SK-N-SH (cell line): ENCODE results near the gene CCDC24. TPM values are rescaled to one million over a fixed set of nuclear protein-coding genes. Genes with fewer than 3 reads are reported as not detected.

Source experiments
- CTCF ChIA-PET: fragments of 300-600, 350-600 bp; formaldehyde crosslinking; extraction: SDS; loops from one replicate; lab custom pipeline; 2021; lab: Yijun Ruan, JAX
- POLR2A ChIA-PET: fragments of 350-600 bp; sonication (Branson Sonifier 250); formaldehyde crosslinking; extraction: SDS; loops from one replicate; lab custom pipeline; 2020; ENCODE audit warnings: antibody characterized with exemption, inconsistent platforms; lab: Yijun Ruan, JAX
- DNase-seq: peaks from one replicate; pipeline ENCODE4 v3.0.0; 2012
- H2AFZ ChIP-seq: fragments of 200-600 bp; sonication (generic); 2 replicates; pipeline ENCODE4 v1.8.1; 2016; ENCODE audit warnings: antibody characterized with exemption, mild to moderate bottlenecking, low read depth
- H3F3A ChIP-seq: fragments of 200-600 bp; sonication (generic); replicated peaks from 2 replicates; pipeline ENCODE3; 2016; ENCODE audit warnings: antibody characterized with exemption, mild to moderate bottlenecking; ENCODE audit not compliant: insufficient read depth
- H3K27ac ChIP-seq, 2 experiments: fragments of 200-500 bp in 1 of 2; fragments of 200-600 bp in 1 of 2; sonication (Bioruptor generic) in 1 of 2; sonication (generic), shearing (Covaris generic) in 1 of 2; 2 replicates each; pipeline versions ENCODE4 v1.5.1 to v1.6.1; 2014 to 2016; ENCODE audit warnings: low read depth in 2 of 2, inconsistent platforms in 1 of 2, low read length in 1 of 2, mild to moderate bottlenecking in 1 of 2, mixed read lengths in 1 of 2
- H3K27me3 ChIP-seq: fragments of 200-600 bp; sonication (generic), shearing (Covaris generic); 2 replicates; pipeline ENCODE4 v1.6.1; 2016; ENCODE audit warnings: mixed run types; ENCODE audit not compliant: insufficient read depth
- H3K36me3 ChIP-seq, 2 experiments: fragments of 200-500 bp in 1 of 2; fragments of 200-600 bp in 1 of 2; sonication (Bioruptor generic) in 1 of 2; sonication (generic) in 1 of 2; replicated peaks in 1 of 2; 2 replicates each; pipeline versions ENCODE3 to v1.5.1; 2014 to 2016; ENCODE audit warnings: low read length in 1 of 2, mild to moderate bottlenecking in 1 of 2; ENCODE audit not compliant: insufficient read depth in 2 of 2, control insufficient read depth in 1 of 2
- H3K4me1 ChIP-seq, 2 experiments: fragments of 200-500 bp in 1 of 2; fragments of 200-600 bp in 1 of 2; sonication (Bioruptor generic) in 1 of 2; sonication (generic), shearing (Covaris generic) in 1 of 2; 2 replicates each; pipeline versions ENCODE4 v1.5.1 to v1.6.1; 2014 to 2016; ENCODE audit warnings: low read depth in 1 of 2, low read length in 1 of 2, mixed run types in 1 of 2; ENCODE audit not compliant: insufficient read depth in 2 of 2, control insufficient read depth in 1 of 2
- H3K4me2 ChIP-seq: fragments of 200-600 bp; sonication (generic), shearing (Covaris generic); 2 replicates; pipeline ENCODE4 v1.6.1; 2017; ENCODE audit warnings: mixed run types
- H3K4me3 ChIP-seq, 2 experiments: fragments of 200-500 bp in 1 of 2; fragments of 200-600 bp in 1 of 2; sonication (Bioruptor generic) in 1 of 2; sonication (generic), shearing (Covaris generic) in 1 of 2; 2 replicates each; pipeline versions ENCODE4 v1.5.1 to v1.8.1; 2014 to 2016; ENCODE audit warnings: low read depth in 2 of 2, inconsistent platforms in 1 of 2, low read length in 1 of 2, mild to moderate bottlenecking in 1 of 2, mixed read lengths in 1 of 2, moderate library complexity in 1 of 2
- H3K79me2 ChIP-seq: fragments of 200-600 bp; sonication (generic); 2 replicates; pipeline ENCODE4 v1.8.1; 2017; ENCODE audit warnings: mild to moderate bottlenecking; ENCODE audit not compliant: insufficient read depth
- H3K9ac ChIP-seq: fragments of 200-600 bp; sonication (generic); 2 replicates; pipeline ENCODE4 v1.6.1; 2017; ENCODE audit warnings: mixed run types
- H3K9me2 ChIP-seq: fragments of 200-600 bp; sonication (generic); 2 replicates; pipeline ENCODE4 v1.6.1; 2017; ENCODE audit warnings: mixed run types
- H3K9me3 ChIP-seq: fragments of 200-600 bp; sonication (generic); 2 replicates; pipeline ENCODE4 v1.6.1; 2017; ENCODE audit warnings: mixed run types, mild to moderate bottlenecking, moderate library complexity
- H4K20me1 ChIP-seq: fragments of 200-600 bp; sonication (generic); 2 replicates; pipeline ENCODE4 v1.6.1; 2017; ENCODE audit warnings: mild to moderate bottlenecking, mixed run types; ENCODE audit not compliant: insufficient read depth
- ELF1 ChIP-seq: IDR thresholded peaks from 2 replicates; pipeline ENCODE4 v1.4.0; 2012
- EP300 ChIP-seq, 2 experiments: IDR thresholded peaks; 2 replicates each; pipeline versions ENCODE4 v1.4.0 to v1.6.1; 2012; ENCODE audit warnings: borderline replicate concordance in 1 of 2, low read depth in 1 of 2, low read length in 1 of 2
- FOXJ3 ChIP-seq: sonication (generic); formaldehyde crosslinking; IDR thresholded peaks from 2 replicates; pipeline ENCODE4 v1.5.1; 2020; ENCODE audit warnings: mild to moderate bottlenecking, missing genetic modification reagents
- FOXM1 ChIP-seq: IDR thresholded peaks from 2 replicates; pipeline ENCODE4 v1.4.0; 2012; ENCODE audit warnings: low read depth, mild to moderate bottlenecking
- GATA2 ChIP-seq: sonication (generic); formaldehyde crosslinking; IDR thresholded peaks from 2 replicates; pipeline ENCODE4 v1.5.0; 2020; ENCODE audit warnings: mild to moderate bottlenecking, missing genetic modification reagents
- JUND ChIP-seq: IDR thresholded peaks from 2 replicates; pipeline ENCODE4 v1.4.0; 2012
- MEF2A ChIP-seq: IDR thresholded peaks from 2 replicates; pipeline ENCODE4 v1.4.0; 2012; ENCODE audit warnings: low read depth, borderline replicate concordance
- MXI1 ChIP-seq: IDR thresholded peaks from 2 replicates; pipeline ENCODE4 v1.6.1; 2012; ENCODE audit warnings: mild to moderate bottlenecking, low read depth, low read length, improper control_type of control experiment
- RFX5 ChIP-seq: IDR thresholded peaks from 2 replicates; pipeline ENCODE4 v1.6.1; 2012; ENCODE audit warnings: mild to moderate bottlenecking, improper control_type of control experiment, low read length
- SMC3 ChIP-seq: IDR thresholded peaks from 2 replicates; pipeline ENCODE4 v1.6.1; 2012; ENCODE audit warnings: low read depth, low read length, improper control_type of control experiment
- TAF1 ChIP-seq: IDR thresholded peaks from 2 replicates; pipeline ENCODE4 v1.6.1; 2012; ENCODE audit warnings: low read depth, mild to moderate bottlenecking, low read length, moderate library complexity, borderline replicate concordance
- YY1 ChIP-seq: IDR thresholded peaks from 2 replicates; pipeline ENCODE4 v1.4.0; 2012; ENCODE audit warnings: low read depth, mild to moderate bottlenecking
- WGBS: methylation state at CpG from one replicate; pipeline ENCODE4 v1.1.6; 2017; ENCODE audit warnings: low lambda C conversion rate; 5-methylcytosine and 5-hydroxymethylcytosine counted together
- polyA plus RNA-seq, 3 experiments: library from polyadenylated mRNA; depleted of rRNA; stranded (reverse); fragments of >200 nt; gene quantifications; 2 replicates each; pipeline ENCODE4 v1.2.3, GENCODE V29; 2012
- TF ChIP-seq, protein P1 (sequence below): fragments of 150-350 bp; IDR thresholded peaks from 2 replicates; pipeline ENCODE4 v1.6.1; 2016; ENCODE audit warnings: mild to moderate bottlenecking, low read depth, low read length
- TF ChIP-seq, protein P2 (sequence below): IDR thresholded peaks from 2 replicates; pipeline ENCODE4 v1.4.0; 2012; ENCODE audit warnings: low read depth
- TF ChIP-seq, protein P3 (sequence below): IDR thresholded peaks from 2 replicates; pipeline ENCODE4 v1.6.1; 2012; ENCODE audit warnings: mild to moderate bottlenecking, low read depth, low read length, moderate library complexity
- TF ChIP-seq, protein P4 (sequence below): fragments of 150-350 bp; IDR thresholded peaks from 2 replicates; pipeline ENCODE4 v1.6.1; 2017; ENCODE audit warnings: antibody characterized with exemption, low read length, low read depth, borderline replicate concordance
- TF ChIP-seq, protein P5 (sequence below): IDR thresholded peaks from 2 replicates; pipeline ENCODE4 v1.4.0; 2012; ENCODE audit warnings: low read depth, borderline replicate concordance

The CCDC24 gene
- polyA plus RNA-seq, 1 of the 3 experiments (the other 2 are of a cell fraction), result 7.5 TPM

DNA sequence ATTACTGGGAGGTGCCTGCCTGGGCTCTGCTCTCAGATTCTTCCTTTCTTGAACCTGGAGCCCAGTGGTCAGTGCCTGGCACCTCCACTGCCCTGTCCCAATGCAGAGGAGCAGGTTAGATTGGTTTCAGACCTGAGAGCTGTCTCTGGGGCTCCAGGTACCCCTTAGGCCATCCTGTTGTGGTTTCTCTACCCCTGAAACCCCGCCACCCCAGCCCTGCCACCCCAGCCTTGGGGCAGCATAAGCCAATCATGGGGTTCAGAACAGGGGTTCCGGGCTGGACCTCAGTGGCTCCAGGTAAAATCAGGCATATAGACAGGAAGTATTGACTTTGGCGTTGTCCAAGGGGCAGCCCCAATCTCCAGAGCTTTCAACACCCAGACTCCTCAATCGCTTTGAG lies 43.0 kb downstream of the CCDC24 start:
- Histone ChIP-seq H3K9me3 (no peaks in the 10 kb centered on the region), H3K36me3 (no peaks in the 10 kb centered on the region), H4K20me1 (no peaks in the 10 kb centered on the region), H3K9me2 (no peaks in the 10 kb centered on the region), H3K9ac (no peak overlapping the region), H3K4me2 (no peak overlapping the region), H3F3A (peaks cover 16% of the 10 kb centered on the region), H3K4me1 (peaks cover 18 to 44% of the 10 kb centered on the region in 2 experiments; a peak in 3 of 4 replicates), H3K79me2 (no peaks in the 10 kb centered on the region), H2AFZ (no peak overlapping the region), H3K4me3 (no peak overlapping the region), H3K27me3 (no peaks in the 10 kb centered on the region), H3K27ac (no peak overlapping the region)
- DNase-seq, result no peak
- no peak for TF ChIP-seq RFX5
- TF ChIP-seq FOXJ3 (CRISPR knock-in tag), result no peak
- ChIA-PET CTCF (interaction anchor here (1.3 to 25.6 kb wide), 7 partner anchors 12 to 271 kb away, joined by 3 to 598 read pairs (median 24); partner anchors contain the start of genes ATP6V0B and CCDC24), POLR2A (no interaction called here)
- WGBS, result 100% methylated on average over 2 of the region's 4 CpGs

DNA sequence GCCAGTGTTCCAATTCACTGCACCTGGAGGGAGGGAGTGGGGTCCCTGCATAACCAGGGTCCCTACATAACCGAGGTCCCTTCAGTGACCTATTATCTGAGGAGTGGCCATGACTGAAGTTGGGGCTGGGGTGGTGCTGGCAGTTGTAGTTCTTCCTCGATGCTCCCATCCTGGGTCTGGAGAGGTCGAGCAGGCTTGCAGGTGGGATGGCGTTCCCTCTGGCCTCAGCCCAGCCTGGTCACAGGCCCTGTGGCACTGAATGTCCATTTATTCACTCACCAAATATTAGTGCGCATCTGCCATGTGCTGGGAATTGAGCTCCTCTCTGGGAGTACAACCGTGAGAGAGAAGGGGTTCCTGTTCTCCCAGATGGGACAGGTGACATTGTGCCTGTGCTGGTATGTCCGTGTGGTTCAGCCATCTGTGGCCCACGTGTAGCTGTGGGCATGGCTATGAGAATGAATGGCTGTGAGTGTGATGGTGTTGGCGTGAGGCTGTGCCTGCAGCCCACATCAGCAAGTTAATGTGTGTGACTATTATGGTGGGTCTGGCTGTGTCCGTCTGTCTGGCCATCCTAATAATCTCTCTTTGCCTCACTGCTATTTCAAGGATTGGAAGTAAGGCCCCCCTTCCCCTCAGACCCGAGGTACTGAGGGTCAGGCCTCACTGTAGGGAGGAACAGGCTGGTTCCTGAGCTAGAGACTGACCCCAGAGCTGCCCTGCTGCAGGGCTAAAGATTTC lies 43.7 kb downstream of the CCDC24 start:
- peaks cover 16 to 40% of the 10 kb centered on the region in 2 experiments; a peak in 3 of 4 replicates for H3K4me1 ChIP-seq
- CTCF ChIA-PET, result interaction anchor here (1.0 to 25.6 kb wide), 13 partner anchors 10 to 506 kb away, joined by 3 to 598 read pairs (median 9); partner anchors contain the start of genes ATP6V0B, CCDC24 and IPO13
- WGBS, result 66% methylated on average over 4 of the region's 11 CpGs
- H3K27me3 ChIP-seq, result no peaks in the 10 kb centered on the region
- H3K36me3 ChIP-seq, result no peaks in the 10 kb centered on the region
- no peaks in the 10 kb centered on the region for H3K79me2 ChIP-seq
- no peak overlapping the region for H3K4me2 ChIP-seq
- H3K9ac ChIP-seq, result no peak overlapping the region
- H3F3A ChIP-seq, result peaks cover 19% of the 10 kb centered on the region
- H3K9me2 ChIP-seq, result no peaks in the 10 kb centered on the region
- H4K20me1 ChIP-seq, result no peaks in the 10 kb centered on the region
- DNase-seq, result peak; percentile 7
- no peaks in the 10 kb centered on the region for H3K9me3 ChIP-seq
- H3K27ac ChIP-seq, result 0 out of 4 replicates have a peak overlapping the region, but pooled peaks of 1 of the 2 experiments have one; percentile 23
- POLR2A ChIA-PET, result no interaction called here
- H3K4me3 ChIP-seq, result no peak overlapping the region
- no peak overlapping the region for H2AFZ ChIP-seq
- TF ChIP-seq JUND, result no peak
- no peak for TF ChIP-seq ELF1
- TF ChIP-seq FOXM1, result no peak
- TF ChIP-seq YY1, result no peak
- TF ChIP-seq, protein P1, sequence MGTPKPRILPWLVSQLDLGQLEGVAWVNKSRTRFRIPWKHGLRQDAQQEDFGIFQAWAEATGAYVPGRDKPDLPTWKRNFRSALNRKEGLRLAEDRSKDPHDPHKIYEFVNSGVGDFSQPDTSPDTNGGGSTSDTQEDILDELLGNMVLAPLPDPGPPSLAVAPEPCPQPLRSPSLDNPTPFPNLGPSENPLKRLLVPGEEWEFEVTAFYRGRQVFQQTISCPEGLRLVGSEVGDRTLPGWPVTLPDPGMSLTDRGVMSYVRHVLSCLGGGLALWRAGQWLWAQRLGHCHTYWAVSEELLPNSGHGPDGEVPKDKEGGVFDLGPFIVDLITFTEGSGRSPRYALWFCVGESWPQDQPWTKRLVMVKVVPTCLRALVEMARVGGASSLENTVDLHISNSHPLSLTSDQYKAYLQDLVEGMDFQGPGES, result no peak
- TF ChIP-seq, protein P2, sequence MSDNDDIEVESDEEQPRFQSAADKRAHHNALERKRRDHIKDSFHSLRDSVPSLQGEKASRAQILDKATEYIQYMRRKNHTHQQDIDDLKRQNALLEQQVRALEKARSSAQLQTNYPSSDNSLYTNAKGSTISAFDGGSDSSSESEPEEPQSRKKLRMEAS, result no peak
- no peak for TF ChIP-seq MEF2A
- TF ChIP-seq SMC3, result no peak
- no peak for TF ChIP-seq RFX5
- TF ChIP-seq, protein P3, sequence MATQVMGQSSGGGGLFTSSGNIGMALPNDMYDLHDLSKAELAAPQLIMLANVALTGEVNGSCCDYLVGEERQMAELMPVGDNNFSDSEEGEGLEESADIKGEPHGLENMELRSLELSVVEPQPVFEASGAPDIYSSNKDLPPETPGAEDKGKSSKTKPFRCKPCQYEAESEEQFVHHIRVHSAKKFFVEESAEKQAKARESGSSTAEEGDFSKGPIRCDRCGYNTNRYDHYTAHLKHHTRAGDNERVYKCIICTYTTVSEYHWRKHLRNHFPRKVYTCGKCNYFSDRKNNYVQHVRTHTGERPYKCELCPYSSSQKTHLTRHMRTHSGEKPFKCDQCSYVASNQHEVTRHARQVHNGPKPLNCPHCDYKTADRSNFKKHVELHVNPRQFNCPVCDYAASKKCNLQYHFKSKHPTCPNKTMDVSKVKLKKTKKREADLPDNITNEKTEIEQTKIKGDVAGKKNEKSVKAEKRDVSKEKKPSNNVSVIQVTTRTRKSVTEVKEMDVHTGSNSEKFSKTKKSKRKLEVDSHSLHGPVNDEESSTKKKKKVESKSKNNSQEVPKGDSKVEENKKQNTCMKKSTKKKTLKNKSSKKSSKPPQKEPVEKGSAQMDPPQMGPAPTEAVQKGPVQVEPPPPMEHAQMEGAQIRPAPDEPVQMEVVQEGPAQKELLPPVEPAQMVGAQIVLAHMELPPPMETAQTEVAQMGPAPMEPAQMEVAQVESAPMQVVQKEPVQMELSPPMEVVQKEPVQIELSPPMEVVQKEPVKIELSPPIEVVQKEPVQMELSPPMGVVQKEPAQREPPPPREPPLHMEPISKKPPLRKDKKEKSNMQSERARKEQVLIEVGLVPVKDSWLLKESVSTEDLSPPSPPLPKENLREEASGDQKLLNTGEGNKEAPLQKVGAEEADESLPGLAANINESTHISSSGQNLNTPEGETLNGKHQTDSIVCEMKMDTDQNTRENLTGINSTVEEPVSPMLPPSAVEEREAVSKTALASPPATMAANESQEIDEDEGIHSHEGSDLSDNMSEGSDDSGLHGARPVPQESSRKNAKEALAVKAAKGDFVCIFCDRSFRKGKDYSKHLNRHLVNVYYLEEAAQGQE, result no peak
- TF ChIP-seq TAF1, result no peak
- TF ChIP-seq, protein P4, sequence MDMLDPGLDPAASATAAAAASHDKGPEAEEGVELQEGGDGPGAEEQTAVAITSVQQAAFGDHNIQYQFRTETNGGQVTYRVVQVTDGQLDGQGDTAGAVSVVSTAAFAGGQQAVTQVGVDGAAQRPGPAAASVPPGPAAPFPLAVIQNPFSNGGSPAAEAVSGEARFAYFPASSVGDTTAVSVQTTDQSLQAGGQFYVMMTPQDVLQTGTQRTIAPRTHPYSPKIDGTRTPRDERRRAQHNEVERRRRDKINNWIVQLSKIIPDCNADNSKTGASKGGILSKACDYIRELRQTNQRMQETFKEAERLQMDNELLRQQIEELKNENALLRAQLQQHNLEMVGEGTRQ, result no peak
- TF ChIP-seq, protein P5, sequence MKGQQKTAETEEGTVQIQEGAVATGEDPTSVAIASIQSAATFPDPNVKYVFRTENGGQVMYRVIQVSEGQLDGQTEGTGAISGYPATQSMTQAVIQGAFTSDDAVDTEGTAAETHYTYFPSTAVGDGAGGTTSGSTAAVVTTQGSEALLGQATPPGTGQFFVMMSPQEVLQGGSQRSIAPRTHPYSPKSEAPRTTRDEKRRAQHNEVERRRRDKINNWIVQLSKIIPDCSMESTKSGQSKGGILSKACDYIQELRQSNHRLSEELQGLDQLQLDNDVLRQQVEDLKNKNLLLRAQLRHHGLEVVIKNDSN, result no peak
- TF ChIP-seq EP300 (IDR thresholded peaks at IDR 0.05; ENCODE audit: borderline replicate concordance in 1 of 2, low read depth in 1 of 2, low read length in 1 of 2), result no peak
- TF ChIP-seq GATA2, result no peak
- no peak for TF ChIP-seq MXI1
